NCI-H187 (cell line): ENCODE measurements around the gene SSH3.

ENCODE experiments used
- DNase-seq, 2 experiments: peaks; one replicate each; lab custom pipeline; 2025; lab: John Stamatoyannopoulos, UW

Gene SSH3

DNA sequence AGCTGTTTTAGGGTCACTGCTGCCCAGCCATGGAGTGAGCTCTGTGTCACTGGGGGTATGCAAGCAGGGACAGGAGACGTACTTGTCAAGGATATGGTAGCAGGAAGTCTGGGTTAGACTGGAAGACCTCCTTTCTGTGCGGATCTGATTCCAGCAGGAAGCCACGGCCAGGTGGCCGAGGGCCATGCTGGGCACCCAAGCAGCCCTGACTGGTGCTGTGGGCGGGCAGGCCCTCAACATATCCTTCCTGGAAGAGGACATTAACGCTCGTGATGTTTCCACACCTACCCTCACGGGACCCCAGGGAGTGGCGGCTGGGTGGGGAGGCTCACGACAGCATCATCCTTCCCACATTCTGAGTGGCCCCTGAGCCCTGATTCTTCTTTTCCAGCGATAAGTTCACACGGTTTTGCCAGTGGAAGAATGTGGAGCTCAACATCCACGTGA is 23.0 kb upstream of the SSH3 start:
- DNase-seq, result no peak

DNA sequence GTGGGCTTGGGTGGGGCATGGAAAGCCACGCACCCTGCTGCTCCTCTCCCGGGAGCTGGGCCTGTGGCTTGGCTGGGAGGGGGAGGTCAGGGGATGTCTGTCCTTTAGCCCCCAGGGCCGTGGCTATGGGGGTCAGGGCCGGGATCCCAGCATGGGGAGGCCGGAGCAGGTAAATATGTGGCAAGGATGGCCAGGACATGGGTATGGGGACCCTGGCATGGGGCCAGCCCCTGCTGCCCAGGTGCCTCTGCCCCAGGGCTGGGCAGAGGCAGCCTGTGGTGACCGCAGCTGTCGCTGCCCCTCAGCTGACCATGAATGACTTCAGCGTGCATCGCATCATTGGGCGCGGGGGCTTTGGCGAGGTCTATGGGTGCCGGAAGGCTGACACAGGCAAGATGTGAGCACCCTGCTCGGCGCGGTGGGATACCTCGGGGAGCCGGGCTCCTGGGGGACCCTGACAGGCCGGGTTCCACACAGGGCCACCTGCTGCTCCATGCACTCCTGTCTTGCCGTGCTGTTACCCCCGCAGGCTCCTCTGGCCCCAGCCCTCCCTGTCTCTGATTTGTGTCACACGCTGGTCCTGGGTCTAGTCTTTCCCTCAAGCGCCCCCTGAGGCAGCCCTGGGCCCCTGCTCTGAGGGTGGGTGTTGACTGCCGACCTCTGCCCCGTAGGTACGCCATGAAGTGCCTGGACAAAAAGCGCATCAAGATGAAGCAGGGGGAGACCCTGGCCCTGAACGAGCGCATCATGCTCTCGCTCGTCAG is 22.4 kb upstream of the SSH3 start:
- DNase-seq, result no peak

DNA sequence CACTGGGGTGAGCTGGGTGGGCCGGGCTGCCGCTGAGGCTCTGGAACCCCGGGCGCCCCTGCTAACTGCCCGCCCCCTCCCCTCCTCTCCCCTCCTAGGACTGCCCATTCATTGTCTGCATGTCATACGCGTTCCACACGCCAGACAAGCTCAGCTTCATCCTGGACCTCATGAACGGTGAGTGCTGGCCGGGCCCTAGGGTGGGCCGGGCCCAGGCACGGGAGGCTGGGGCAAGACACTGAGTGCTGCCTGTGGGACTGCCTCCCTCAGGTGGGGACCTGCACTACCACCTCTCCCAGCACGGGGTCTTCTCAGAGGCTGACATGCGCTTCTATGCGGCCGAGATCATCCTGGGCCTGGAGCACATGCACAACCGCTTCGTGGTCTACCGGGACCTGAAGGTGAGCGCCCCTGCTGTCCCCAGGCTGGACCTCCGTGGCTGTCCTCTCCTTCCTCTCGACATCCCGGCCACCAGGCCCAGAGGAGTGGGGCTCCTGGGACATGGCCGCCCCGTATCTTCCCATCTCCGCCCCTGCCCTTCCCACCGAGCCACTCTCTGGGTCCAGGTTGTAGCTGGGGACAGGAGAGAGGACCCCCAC is 21.7 kb upstream of the SSH3 start:
- DNase-seq, result no peak

DNA sequence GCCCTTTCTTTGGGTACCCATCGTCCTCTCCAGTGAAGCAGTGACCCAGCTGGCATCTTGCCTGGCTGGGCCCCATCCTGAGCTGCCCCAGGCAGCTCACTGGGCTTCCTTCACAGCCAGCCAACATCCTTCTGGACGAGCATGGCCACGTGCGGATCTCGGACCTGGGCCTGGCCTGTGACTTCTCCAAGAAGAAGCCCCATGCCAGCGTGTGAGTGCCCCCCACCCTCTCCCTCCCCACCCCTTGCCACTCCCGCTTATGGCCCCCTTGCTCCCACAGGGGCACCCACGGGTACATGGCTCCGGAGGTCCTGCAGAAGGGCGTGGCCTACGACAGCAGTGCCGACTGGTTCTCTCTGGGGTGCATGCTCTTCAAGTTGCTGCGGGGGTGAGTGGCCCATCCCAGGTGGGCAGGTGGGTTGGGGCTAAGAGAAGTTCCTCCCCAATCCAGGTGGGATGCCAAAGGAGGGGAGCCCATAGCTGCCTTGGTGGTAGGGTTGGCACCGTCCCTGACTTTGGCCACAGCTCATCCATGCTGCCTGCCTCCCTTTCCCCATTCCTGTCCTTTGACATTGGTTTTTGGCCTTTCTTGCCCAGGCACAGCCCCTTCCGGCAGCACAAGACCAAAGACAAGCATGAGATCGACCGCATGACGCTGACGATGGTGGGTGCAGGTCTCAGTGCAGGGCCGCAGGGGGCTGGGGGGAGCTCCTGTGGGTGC is 21.0 kb upstream of the SSH3 start:
- DNase-seq, result no peak

DNA sequence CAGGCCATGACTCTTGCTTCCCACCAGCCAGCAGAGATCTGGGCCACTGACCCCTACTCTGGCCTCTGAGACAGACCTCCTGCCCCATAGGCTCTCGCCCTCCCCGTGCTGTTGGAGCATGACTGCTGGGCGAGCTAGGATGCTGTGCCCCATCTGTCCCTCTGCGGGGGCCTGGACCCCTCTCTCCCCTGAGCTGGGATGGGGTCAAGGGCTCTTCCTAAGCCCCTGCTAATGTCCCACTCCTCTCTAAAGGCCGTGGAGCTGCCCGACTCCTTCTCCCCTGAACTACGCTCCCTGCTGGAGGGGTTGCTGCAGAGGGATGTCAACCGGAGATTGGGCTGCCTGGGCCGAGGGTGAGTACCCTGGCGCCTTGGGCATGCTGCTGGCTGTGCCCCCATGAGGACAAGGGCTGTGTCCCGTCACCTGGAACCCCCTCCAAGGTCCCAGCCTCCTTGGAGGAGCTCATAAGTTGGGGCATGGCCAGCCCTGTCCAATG is 20.4 kb upstream of the SSH3 start:
- no peak for DNase-seq

- DNase-seq, result no peak
Observed at GRCh38 chr11:67283481-67283963, 19.8 kb upstream of the SSH3 start.

GRCh38 chr11:67284811-67285540 is 18.4 kb upstream of the SSH3 start:
- DNase-seq, result no peak

GRCh38 chr11:67285541-67286498 is 17.5 kb upstream of the SSH3 start:
- no peak for DNase-seq

DNA sequence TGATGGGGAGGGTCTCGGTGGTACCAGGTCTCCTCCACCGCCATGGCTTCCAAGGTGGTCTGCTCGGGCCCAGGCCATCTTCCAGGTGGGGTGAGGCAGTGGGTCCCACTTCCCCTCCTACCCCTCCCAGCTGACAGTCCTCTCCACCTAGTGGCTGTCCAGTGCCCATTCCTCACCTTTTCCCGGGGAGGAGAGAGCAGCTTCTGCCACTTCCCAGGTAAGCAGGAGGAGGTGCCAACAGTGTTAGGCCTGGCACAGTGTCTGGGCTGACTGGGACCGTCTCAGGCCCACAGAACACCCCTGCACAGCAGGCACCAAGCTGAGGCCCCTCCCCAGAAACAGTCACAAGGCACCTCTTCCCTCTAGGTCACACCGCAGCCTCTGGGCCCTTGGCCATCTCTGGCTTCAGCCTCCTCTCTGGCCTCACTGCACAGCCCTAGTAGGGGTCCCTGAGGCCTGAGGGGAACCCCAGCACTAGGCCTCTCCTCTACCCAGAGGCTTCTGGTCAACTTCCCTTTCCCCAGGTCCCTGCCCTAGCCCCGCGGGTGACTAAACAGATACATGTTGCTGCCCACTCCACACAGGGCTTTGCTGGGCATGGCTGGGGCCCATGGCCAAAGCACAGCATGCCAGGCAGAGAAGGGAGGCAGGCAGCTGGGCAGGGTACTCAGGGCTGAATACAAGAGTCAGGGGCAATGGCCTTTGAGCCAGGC is 16.6 kb upstream of the SSH3 start:
- no peak for DNase-seq

- DNase-seq, result no peak
Observed at GRCh38 chr11:67287355-67288197, 15.8 kb upstream of the SSH3 start.

GRCh38 chr11:67288198-67288451 is 15.2 kb upstream of the SSH3 start:
- no peak for DNase-seq

GRCh38 chr11:67288452-67289225 is 14.7 kb upstream of the SSH3 start:
- peak; percentile 66 to 88 for DNase-seq

- DNase-seq, result no peak
Observed at GRCh38 chr11:67289226-67289650, 14.1 kb upstream of the SSH3 start, which contains the start of gene ANKRD13D. ANKRD13D (plus strand) TSS chr11:67289303; CDS start chr11:67289461, 158 bp downstream.

- DNase-seq, result no peak
Observed at GRCh38 chr11:67289651-67290479, 13.5 kb upstream of the SSH3 start.

DNA sequence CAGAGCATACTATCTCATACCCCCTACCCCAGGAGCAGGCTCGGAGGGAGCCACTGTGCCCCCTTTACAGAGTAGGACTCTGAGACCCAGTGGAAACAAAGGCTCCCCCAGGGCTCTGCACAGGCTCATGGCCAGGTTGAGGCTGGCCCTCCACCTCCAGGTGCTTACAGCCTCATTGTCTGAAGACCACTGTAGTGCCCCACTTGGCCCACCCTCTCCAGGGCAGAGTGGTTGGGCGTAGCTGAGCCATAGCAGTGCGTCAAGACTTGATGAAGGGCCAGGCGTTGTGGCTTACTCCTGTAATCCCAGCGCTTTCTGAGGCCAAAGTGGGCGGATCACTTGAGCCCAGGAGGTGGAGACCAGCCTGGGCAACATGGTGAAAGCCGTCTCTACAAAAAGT is 12.5 kb upstream of the SSH3 start:
- no peak for DNase-seq

GRCh38 chr11:67291481-67292381 is 11.6 kb upstream of the SSH3 start:
- DNase-seq, result no peak

DNA sequence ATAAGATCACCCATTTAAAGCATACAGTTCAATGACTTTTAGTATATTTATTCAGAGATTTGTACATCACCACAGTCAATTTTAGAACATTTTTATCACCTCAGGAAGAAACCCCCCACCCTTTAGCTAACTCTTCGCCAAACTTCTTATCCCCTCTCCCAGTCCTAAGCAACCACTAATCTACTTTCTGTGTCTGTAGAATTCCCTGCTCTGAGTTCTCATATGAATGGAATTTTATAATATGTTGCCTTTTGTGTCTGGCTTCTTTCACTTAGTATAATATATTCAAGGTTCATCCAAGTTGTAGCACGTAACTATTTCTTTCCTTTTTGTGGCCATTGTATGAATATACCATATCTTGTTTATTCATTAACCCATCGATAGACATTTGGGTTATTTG is 10.7 kb upstream of the SSH3 start:
- no peak for DNase-seq
